MM.1S (cell line): ENCODE results near the gene SOX4.

Experiments used
- DNase-seq: peaks from one replicate; pipeline ENCODE4 v3.0.0-alpha.2; 2015
- H2AFZ ChIP-seq: fragments of 300-600 bp; sonication (generic); 2 replicates; pipeline ENCODE4 v1.6.0; 2016; ENCODE audit warnings: antibody characterized with exemption, low read length
- H3F3A ChIP-seq: fragments of 300-600 bp; sonication (generic); 2 replicates; pipeline ENCODE4 v1.6.1; 2016; ENCODE audit warnings: mild to moderate bottlenecking, antibody characterized with exemption, low read length, moderate library complexity, mixed read lengths; ENCODE audit not compliant: insufficient read depth
- H3K27ac ChIP-seq: fragments of 300-600 bp; sonication (generic); 2 replicates; pipeline ENCODE4 v1.5.1; 2016; ENCODE audit warnings: mild to moderate bottlenecking, low read length
- H3K27me3 ChIP-seq: fragments of 300-600 bp; sonication (generic); replicated peaks from 2 replicates; pipeline ENCODE4 v1.6.0; 2016; ENCODE audit warnings: low read length; ENCODE audit not compliant: insufficient read depth
- H3K36me3 ChIP-seq: fragments of 300-600 bp; sonication (generic); replicated peaks from 2 replicates; pipeline ENCODE4 v1.6.1; 2016; ENCODE audit warnings: mild to moderate bottlenecking, low read length, mixed read lengths; ENCODE audit not compliant: insufficient read depth
- H3K4me1 ChIP-seq: fragments of 300-600 bp; sonication (generic); 2 replicates; pipeline ENCODE4 v1.6.1; 2016; ENCODE audit warnings: low read length, mixed read lengths
- H3K4me2 ChIP-seq: fragments of 300-600 bp; sonication (generic); 2 replicates; pipeline ENCODE4 v1.6.0; 2016; ENCODE audit warnings: low read depth, low read length
- H3K4me3 ChIP-seq: fragments of 300-600 bp; sonication (generic); 2 replicates; pipeline ENCODE4 v1.5.1; 2016; ENCODE audit warnings: low read length, mixed read lengths
- H3K79me2 ChIP-seq: fragments of 300-600 bp; sonication (generic); 2 replicates; pipeline ENCODE4 v1.6.1; 2016; ENCODE audit warnings: mixed run types, low read length, mixed read lengths
- H3K9ac ChIP-seq: fragments of 300-600 bp; sonication (generic); 2 replicates; pipeline ENCODE4 v1.6.1; 2016; ENCODE audit warnings: low read length, mixed read lengths
- H3K9me2 ChIP-seq: fragments of 300-600 bp; sonication (generic); replicated peaks from 2 replicates; pipeline ENCODE4 v1.6.1; 2016; ENCODE audit warnings: mild to moderate bottlenecking, low read length, mixed read lengths; ENCODE audit not compliant: insufficient read depth
- H3K9me3 ChIP-seq: fragments of 300-600 bp; sonication (generic); replicated peaks from 2 replicates; pipeline ENCODE4 v1.6.1; 2016; ENCODE audit warnings: mild to moderate bottlenecking, low read length, mixed read lengths; ENCODE audit not compliant: insufficient read depth
- H4K20me1 ChIP-seq: fragments of 300-600 bp; sonication (generic); 2 replicates; pipeline ENCODE4 v1.6.1; 2016; ENCODE audit warnings: mild to moderate bottlenecking, low read length, moderate library complexity, mixed read lengths; ENCODE audit not compliant: insufficient read depth
- EZH2 ChIP-seq: fragments of 300-600 bp; sonication (generic); optimal IDR thresholded peaks from 2 replicates; pipeline ENCODE3; 2017; ENCODE audit warnings: low read depth, mild to moderate bottlenecking, antibody characterized with exemption, low read length, mixed read lengths
- EZH2phosphoT487 ChIP-seq: fragments of 300-600 bp; sonication (generic); IDR thresholded peaks from 2 replicates; pipeline ENCODE4 v1.6.1; 2018; ENCODE audit warnings: antibody characterized with exemption, low read length
- TF ChIP-seq, protein P1 (sequence below): fragments of 300-600 bp; sonication (generic); IDR thresholded peaks from 2 replicates; pipeline ENCODE4 v1.5.1; 2016; ENCODE audit warnings: antibody characterized with exemption, low read length, mixed read lengths

SOX4 gene

GRCh38 chr6:21556511-21556910 lies 37.0 kb upstream of the SOX4 start:
- no peaks in the 10 kb centered on the region for H3K27me3 ChIP-seq
- H3K9me3 ChIP-seq: no peaks in the 10 kb centered on the region
- no peak for DNase-seq
- H2AFZ ChIP-seq: no peak overlapping the region
- no peak overlapping the region for H3K4me2 ChIP-seq
- H3K79me2 ChIP-seq: no peaks in the 10 kb centered on the region
- TF ChIP-seq, protein P1, sequence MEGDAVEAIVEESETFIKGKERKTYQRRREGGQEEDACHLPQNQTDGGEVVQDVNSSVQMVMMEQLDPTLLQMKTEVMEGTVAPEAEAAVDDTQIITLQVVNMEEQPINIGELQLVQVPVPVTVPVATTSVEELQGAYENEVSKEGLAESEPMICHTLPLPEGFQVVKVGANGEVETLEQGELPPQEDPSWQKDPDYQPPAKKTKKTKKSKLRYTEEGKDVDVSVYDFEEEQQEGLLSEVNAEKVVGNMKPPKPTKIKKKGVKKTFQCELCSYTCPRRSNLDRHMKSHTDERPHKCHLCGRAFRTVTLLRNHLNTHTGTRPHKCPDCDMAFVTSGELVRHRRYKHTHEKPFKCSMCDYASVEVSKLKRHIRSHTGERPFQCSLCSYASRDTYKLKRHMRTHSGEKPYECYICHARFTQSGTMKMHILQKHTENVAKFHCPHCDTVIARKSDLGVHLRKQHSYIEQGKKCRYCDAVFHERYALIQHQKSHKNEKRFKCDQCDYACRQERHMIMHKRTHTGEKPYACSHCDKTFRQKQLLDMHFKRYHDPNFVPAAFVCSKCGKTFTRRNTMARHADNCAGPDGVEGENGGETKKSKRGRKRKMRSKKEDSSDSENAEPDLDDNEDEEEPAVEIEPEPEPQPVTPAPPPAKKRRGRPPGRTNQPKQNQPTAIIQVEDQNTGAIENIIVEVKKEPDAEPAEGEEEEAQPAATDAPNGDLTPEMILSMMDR: no peak
- TF ChIP-seq EZH2: no peak
- no peak for TF ChIP-seq EZH2phosphoT487
- H3K9ac ChIP-seq: no peak overlapping the region
- peaks cover 4% of the 10 kb centered on the region; the same call in 1 of the 2 replicates for H3K4me1 ChIP-seq
- H3F3A ChIP-seq: no peaks in the 10 kb centered on the region
- H3K4me3 ChIP-seq: no peak overlapping the region
- no peaks in the 10 kb centered on the region for H3K9me2 ChIP-seq
- no peaks in the 10 kb centered on the region for H3K36me3 ChIP-seq
- H4K20me1 ChIP-seq: no peaks in the 10 kb centered on the region
- no peak overlapping the region for H3K27ac ChIP-seq

DNA sequence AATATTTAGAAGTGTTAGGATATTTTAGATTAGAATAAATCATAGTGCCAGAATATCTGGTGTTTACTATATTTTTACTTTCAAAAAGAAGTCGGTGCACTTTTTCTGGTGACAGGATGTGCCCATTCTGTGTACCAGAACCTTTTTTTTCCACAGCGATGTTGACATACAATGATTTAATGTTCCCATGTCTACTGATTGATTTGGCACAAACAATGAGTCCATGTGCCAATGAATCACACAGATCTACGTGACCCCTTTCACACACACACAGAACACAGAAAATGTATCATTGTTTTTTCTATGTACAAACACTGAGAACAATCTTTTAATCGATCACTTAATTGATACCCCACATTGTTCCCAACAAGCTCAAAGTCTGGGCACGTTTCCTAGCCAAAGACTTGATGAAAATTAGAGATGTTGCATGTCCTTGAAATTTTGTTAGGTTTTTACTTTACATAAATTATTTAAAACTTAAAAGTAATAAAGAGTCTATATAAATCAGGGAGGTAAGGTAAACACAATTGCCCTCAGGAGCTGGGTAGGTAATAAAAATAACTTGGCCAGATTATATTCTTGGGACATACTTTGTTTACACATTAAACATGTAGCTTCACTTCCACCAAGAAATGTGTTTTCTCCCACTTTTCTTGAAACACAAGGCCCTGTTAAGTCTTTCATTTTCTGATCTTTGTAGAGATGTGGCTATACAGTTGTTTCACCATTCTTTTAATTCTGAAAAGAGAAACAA lies 36.4 kb upstream of the SOX4 start:
- no peaks in the 10 kb centered on the region for H4K20me1 ChIP-seq
- no peak overlapping the region for H3K4me3 ChIP-seq
- H3K9me3 ChIP-seq: no peaks in the 10 kb centered on the region
- no peak overlapping the region for H3K27ac ChIP-seq
- no peaks in the 10 kb centered on the region for H3F3A ChIP-seq
- no peak overlapping the region for H3K4me2 ChIP-seq
- no peaks in the 10 kb centered on the region for H3K9me2 ChIP-seq
- no peaks in the 10 kb centered on the region for H3K79me2 ChIP-seq
- H3K27me3 ChIP-seq: no peaks in the 10 kb centered on the region
- DNase-seq: no peak
- H3K4me1 ChIP-seq: peaks cover 4% of the 10 kb centered on the region; the same call in 1 of the 2 replicates
- H3K9ac ChIP-seq: no peak overlapping the region
- TF ChIP-seq EZH2phosphoT487 (no peak), EZH2 (no peak)
- TF ChIP-seq, protein P1: no peak
- no peaks in the 10 kb centered on the region for H3K36me3 ChIP-seq
- H2AFZ ChIP-seq: no peak overlapping the region

GRCh38 chr6:21559238-21559637 lies 34.3 kb upstream of the SOX4 start:
- DNase-seq: no peak
- no peak overlapping the region for H3K4me3 ChIP-seq
- no peaks in the 10 kb centered on the region for H4K20me1 ChIP-seq
- TF ChIP-seq EZH2 (no peak), EZH2phosphoT487 (no peak)
- TF ChIP-seq, protein P1: no peak
- no peaks in the 10 kb centered on the region for H3K79me2 ChIP-seq
- H3K27ac ChIP-seq: no peak overlapping the region
- no peaks in the 10 kb centered on the region for H3F3A ChIP-seq
- H3K4me2 ChIP-seq: no peak overlapping the region
- H3K4me1 ChIP-seq: peaks cover 4% of the 10 kb centered on the region; the same call in 1 of the 2 replicates
- no peak overlapping the region for H3K9ac ChIP-seq
- H2AFZ ChIP-seq: no peak overlapping the region
- H3K27me3 ChIP-seq: no peaks in the 10 kb centered on the region
- no peaks in the 10 kb centered on the region for H3K9me2 ChIP-seq
- no peaks in the 10 kb centered on the region for H3K9me3 ChIP-seq
- no peaks in the 10 kb centered on the region for H3K36me3 ChIP-seq
